B cell (primary cell): ENCODE data around the gene VTCN1.

ENCODE experiments used
- EZH2 ChIP-seq: IDR thresholded peaks from 2 replicates; pipeline ENCODE4 v1.6.1; 2012; ENCODE audit warnings: borderline replicate concordance, low read depth, mild to moderate bottlenecking, moderate library complexity, low read length; ENCODE audit not compliant: insufficient read depth, poor library complexity, severe bottlenecking
- TF ChIP-seq, protein P1 (sequence below): fragments of 200-600 bp; IDR thresholded peaks from one replicate; pipeline ENCODE4 v1.8.0; 2022; ENCODE audit warnings: antibody characterized with exemption, mild to moderate bottlenecking

DNA sequence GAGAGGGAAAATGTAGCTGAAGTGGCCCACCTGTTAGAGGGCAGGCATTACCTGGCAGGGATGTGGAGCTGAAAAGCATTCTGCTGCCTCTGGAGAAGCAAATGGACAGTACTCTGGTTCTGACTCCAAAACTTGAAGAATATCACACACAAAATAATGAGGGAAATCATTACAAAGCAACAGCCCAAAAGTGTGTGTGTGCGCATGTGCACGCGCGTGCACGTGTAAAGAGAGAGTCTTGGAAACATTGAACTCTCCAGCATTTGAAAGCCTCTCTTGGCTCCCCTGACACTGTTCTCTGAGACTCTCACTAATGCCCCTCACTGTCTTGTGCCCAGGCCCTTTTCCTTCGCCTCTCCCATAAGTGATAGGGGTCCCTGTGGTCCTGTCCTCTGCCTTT, 2.3 kb upstream of the VTCN1 start:
- TF ChIP-seq, protein P1, sequence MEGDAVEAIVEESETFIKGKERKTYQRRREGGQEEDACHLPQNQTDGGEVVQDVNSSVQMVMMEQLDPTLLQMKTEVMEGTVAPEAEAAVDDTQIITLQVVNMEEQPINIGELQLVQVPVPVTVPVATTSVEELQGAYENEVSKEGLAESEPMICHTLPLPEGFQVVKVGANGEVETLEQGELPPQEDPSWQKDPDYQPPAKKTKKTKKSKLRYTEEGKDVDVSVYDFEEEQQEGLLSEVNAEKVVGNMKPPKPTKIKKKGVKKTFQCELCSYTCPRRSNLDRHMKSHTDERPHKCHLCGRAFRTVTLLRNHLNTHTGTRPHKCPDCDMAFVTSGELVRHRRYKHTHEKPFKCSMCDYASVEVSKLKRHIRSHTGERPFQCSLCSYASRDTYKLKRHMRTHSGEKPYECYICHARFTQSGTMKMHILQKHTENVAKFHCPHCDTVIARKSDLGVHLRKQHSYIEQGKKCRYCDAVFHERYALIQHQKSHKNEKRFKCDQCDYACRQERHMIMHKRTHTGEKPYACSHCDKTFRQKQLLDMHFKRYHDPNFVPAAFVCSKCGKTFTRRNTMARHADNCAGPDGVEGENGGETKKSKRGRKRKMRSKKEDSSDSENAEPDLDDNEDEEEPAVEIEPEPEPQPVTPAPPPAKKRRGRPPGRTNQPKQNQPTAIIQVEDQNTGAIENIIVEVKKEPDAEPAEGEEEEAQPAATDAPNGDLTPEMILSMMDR = no peak
- TF ChIP-seq EZH2 = no peak
